ENCODE data around the gene LSM5. TPM values are rescaled to one million over a fixed set of nuclear protein-coding genes. Genes with fewer than 3 reads are reported as not detected.

Gene LSM5
- total and polyA plus RNA-seq, 9 of the 15 experiments (the other 6 are each of a cell fraction or from before 2014, with no cell fraction given) = 36.3 to 620 (median 186) TPM

DNA sequence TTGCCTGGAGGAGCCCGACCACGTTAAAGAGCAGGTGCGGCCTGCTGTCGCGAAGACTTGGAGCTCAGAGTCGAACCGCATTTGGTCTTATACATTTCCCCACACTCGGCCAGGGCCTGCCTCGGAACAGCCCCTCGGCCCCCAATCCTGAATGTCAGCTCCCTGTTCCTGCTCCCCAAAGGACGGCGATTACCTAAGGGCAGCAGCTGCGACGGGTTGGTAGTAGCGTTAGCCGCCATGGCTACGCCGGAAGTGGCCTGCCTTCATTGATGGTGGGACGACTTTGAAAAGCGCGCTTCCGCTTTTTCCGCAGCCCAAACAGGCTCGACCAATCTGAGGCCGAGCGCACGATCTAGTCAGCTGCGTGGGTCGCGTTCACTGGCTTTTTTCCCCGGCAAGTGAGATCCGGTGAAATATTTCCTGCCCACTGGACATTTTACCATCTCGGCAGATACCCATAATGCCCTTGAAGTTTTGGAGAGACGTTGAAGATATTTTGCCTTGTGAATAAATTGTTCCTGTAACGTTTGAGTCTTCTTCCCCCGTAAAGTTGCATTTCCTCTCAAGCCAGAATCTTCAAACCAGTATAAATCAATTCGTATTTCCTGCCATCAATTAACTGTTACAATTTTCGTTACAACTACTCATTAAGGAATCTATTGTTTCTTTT is at the start of gene LSM5 (continued):
- 0 out of 2 replicates have a peak, but pooled peaks have one; percentile 16 for TF ChIP-seq SMARCA4 (IDR thresholded peaks at IDR 0.05)
- peak in 1 of 2 experiments; percentile 58; a peak in 1 of 4 replicates for TF ChIP-seq RCOR1 (IDR thresholded peaks at IDR 0.05; ENCODE audit: borderline replicate concordance in 1 of 2, low read depth in 2 of 2, low read length in 2 of 2)
- no peak for TF ChIP-seq ZNF780A (CRISPR knock-in tag; IDR thresholded peaks at IDR 0.05)
- 0 out of 2 replicates have a peak, but pooled peaks have one; percentile 68 for TF ChIP-seq ZZZ3 (IDR thresholded peaks at IDR 0.05)
- no peak for TF ChIP-seq HOMEZ (CRISPR knock-in tag; IDR thresholded peaks at IDR 0.05)
- peak; percentile 9; the same call in 1 of the 2 replicates for TF ChIP-seq TCF3 (CRISPR knock-in tag; IDR thresholded peaks at IDR 0.05)
- TF ChIP-seq ZNF277 (CRISPR knock-in tag; IDR thresholded peaks at IDR 0.05; ENCODE audit: borderline replicate concordance) = no peak
- TF ChIP-seq, protein P1, sequence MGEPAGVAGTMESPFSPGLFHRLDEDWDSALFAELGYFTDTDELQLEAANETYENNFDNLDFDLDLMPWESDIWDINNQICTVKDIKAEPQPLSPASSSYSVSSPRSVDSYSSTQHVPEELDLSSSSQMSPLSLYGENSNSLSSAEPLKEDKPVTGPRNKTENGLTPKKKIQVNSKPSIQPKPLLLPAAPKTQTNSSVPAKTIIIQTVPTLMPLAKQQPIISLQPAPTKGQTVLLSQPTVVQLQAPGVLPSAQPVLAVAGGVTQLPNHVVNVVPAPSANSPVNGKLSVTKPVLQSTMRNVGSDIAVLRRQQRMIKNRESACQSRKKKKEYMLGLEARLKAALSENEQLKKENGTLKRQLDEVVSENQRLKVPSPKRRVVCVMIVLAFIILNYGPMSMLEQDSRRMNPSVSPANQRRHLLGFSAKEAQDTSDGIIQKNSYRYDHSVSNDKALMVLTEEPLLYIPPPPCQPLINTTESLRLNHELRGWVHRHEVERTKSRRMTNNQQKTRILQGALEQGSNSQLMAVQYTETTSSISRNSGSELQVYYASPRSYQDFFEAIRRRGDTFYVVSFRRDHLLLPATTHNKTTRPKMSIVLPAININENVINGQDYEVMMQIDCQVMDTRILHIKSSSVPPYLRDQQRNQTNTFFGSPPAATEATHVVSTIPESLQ (CRISPR knock-in tag; IDR thresholded peaks at IDR 0.05) = peak; percentile 53; the same call in 1 of the 2 replicates
- peak; percentile 77; the same call in 1 of the 2 replicates for TF ChIP-seq HDAC2 (IDR thresholded peaks at IDR 0.05)
- TF ChIP-seq NFIC (IDR thresholded peaks at IDR 0.05) = peak; percentile 47
- TF ChIP-seq CTCF (IDR thresholded peaks at IDR 0.05 in 2 of 3, conservative IDR thresholded peaks at IDR 0.05 in 1 of 3; ENCODE audit: insufficient read depth in 2 of 3, low read depth in 1 of 3, low read length in 3 of 3) = no peak
- TF ChIP-seq BMI1 (IDR thresholded peaks at IDR 0.05; ENCODE audit: low read length) = no peak
- TF ChIP-seq ZNF57 (CRISPR knock-in tag; IDR thresholded peaks at IDR 0.05) = no peak
- no peak for TF ChIP-seq DDX20 (tag; IDR thresholded peaks at IDR 0.05; ENCODE audit: low read depth)
- TF ChIP-seq GATA2 (CRISPR knock-in tag; IDR thresholded peaks at IDR 0.05) = no peak
- TF ChIP-seq, protein P2, sequence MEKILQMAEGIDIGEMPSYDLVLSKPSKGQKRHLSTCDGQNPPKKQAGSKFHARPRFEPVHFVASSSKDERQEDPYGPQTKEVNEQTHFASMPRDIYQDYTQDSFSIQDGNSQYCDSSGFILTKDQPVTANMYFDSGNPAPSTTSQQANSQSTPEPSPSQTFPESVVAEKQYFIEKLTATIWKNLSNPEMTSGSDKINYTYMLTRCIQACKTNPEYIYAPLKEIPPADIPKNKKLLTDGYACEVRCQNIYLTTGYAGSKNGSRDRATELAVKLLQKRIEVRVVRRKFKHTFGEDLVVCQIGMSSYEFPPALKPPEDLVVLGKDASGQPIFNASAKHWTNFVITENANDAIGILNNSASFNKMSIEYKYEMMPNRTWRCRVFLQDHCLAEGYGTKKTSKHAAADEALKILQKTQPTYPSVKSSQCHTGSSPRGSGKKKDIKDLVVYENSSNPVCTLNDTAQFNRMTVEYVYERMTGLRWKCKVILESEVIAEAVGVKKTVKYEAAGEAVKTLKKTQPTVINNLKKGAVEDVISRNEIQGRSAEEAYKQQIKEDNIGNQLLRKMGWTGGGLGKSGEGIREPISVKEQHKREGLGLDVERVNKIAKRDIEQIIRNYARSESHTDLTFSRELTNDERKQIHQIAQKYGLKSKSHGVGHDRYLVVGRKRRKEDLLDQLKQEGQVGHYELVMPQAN (IDR thresholded peaks at IDR 0.05; ENCODE audit: borderline replicate concordance) = peak; percentile 94
- peak; percentile 86 for TF ChIP-seq TAF7 (tag; IDR thresholded peaks at IDR 0.05)
- TF ChIP-seq ZNF695 (CRISPR knock-in tag; IDR thresholded peaks at IDR 0.05) = 0 out of 2 replicates have a peak, but pooled peaks have one; percentile 14
- no peak for TF ChIP-seq ZNF436 (CRISPR knock-in tag; IDR thresholded peaks at IDR 0.05)

Data from K562 (cell line).